GM10248 (cell line): ENCODE results near the gene EPG5.

Source experiments
- CTCF ChIA-PET: fragments of 300-600 bp; sonication (Branson Sonifier 250); formaldehyde crosslinking; extraction: SDS; loops from one replicate; lab custom pipeline; 2021; ENCODE audit warnings: antibody characterized with exemption; lab: Yijun Ruan, JAX
- POLR2A ChIA-PET: fragments of 350-650 bp; sonication (Branson Sonifier 250); formaldehyde crosslinking; extraction: SDS; loops from one replicate; lab custom pipeline; 2020; ENCODE audit warnings: antibody characterized with exemption; lab: Yijun Ruan, JAX
- DNase-seq: peaks from one replicate; pipeline ENCODE4 v3.0.0; 2012; ENCODE audit errors: extremely low spot score
- TF ChIP-seq, protein P1 (sequence below): IDR thresholded peaks from 2 replicates; pipeline ENCODE4 v1.5.1; 2012; ENCODE audit warnings: mild to moderate bottlenecking, low read depth; ENCODE audit errors: extremely low read depth, missing control alignments, control extremely low read depth

EPG5 gene

DNA sequence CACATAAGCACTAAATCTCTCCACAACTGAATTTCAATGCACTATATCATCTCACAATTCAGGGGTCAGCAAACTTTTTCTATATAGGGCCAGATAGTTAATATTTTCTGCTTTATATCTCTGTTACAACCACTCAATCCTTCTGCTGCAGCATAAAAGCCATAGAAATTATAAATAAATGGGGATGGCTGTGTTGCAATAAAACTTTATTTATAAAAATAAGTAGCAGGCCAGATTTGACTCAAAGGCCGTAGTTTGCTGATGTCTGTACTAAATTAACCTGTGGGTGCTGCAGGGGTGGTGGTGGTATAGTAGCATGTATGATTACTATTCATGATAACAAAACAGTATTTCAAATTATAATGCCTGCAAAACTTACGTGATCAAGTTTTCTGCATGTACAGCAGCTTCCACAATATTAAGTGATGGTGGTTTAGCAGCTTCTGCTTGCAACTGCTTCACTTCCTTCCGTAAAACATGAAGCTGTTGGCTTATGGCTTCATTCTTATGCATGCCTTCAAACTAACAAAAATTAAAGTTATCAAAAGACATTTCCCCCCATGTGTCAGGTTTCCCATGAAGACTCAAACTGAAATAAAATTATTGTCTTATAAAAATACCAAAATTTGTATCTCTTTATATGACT lies 77.6 kb downstream of the EPG5 start:
- TF ChIP-seq, protein P1, sequence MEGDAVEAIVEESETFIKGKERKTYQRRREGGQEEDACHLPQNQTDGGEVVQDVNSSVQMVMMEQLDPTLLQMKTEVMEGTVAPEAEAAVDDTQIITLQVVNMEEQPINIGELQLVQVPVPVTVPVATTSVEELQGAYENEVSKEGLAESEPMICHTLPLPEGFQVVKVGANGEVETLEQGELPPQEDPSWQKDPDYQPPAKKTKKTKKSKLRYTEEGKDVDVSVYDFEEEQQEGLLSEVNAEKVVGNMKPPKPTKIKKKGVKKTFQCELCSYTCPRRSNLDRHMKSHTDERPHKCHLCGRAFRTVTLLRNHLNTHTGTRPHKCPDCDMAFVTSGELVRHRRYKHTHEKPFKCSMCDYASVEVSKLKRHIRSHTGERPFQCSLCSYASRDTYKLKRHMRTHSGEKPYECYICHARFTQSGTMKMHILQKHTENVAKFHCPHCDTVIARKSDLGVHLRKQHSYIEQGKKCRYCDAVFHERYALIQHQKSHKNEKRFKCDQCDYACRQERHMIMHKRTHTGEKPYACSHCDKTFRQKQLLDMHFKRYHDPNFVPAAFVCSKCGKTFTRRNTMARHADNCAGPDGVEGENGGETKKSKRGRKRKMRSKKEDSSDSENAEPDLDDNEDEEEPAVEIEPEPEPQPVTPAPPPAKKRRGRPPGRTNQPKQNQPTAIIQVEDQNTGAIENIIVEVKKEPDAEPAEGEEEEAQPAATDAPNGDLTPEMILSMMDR = no peak
- ChIA-PET POLR2A (no interaction called here), CTCF (interaction anchor here (0.9 to 10.6 kb wide), 3 partner anchors 9 to 17 kb away, joined by 3 to 65 read pairs (median 3); no protein-coding TSS in a partner anchor)
- no peak for DNase-seq

DNA sequence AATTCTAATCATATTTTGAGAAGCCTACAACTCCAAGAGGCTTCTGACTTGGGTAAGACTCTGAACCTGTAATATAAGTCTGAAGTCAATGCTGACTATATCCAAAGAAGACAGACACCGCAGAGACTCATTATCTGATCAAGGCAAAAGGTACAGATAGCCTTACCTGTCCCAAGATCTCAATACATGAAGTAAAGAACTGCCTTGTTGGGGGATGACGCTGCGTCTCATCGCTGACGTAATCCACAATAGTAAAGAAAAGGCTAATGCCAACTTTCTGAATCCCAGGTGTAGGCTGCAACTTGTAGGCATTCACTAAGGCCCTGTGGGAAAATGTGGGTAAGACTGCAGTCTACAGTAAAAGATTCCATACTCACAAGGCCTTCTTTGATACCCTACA lies 79.5 kb downstream of the EPG5 start:
- POLR2A ChIA-PET = no interaction called here
- TF ChIP-seq, protein P1 = no peak
- CTCF ChIA-PET = interaction anchor here (10.6 kb wide), 1 partner anchor 7 kb away, joined by 65 read pairs; no protein-coding TSS in a partner anchor
- DNase-seq = no peak

DNA sequence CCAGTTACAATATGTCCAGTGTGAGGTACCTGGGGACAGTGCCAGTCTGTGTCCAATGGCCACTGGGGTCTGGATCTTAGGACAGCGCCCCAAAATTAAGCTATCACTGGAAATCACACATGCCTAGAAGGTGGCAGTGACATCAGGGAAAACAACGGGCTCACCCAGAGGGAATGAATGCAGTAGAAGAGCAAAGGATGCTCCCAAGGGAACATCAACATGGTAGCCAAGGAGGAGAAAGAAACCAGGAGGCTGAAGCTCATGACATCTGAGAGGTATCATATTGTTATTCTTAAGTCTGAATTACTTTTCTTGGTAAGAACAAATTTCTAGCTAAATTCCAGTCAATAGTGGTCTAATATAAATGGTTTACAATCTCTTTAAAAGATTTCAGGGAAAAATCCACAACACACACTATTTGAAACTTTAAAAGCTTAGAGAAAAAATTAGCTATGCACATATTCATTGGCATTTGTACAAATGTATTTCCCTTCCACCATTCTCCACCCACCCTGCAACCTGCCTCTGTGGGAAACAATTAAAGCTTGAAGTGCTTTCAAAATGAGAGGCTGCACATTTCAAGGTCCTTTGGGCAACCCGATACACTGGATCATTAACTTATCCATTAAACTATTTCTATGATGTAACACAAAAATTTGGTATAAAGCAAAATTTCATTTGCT lies 86.1 kb downstream of the EPG5 start:
- TF ChIP-seq, protein P1 = no peak
- no peak for DNase-seq
- ChIA-PET POLR2A (no interaction called here), CTCF (interaction anchor here (0.8 to 6.8 kb wide), 30 partner anchors 8 to 260 kb away, joined by 3 to 117 read pairs (median 8); partner anchors contain the start of genes PSTPIP2 and SLC14A1)

DNA sequence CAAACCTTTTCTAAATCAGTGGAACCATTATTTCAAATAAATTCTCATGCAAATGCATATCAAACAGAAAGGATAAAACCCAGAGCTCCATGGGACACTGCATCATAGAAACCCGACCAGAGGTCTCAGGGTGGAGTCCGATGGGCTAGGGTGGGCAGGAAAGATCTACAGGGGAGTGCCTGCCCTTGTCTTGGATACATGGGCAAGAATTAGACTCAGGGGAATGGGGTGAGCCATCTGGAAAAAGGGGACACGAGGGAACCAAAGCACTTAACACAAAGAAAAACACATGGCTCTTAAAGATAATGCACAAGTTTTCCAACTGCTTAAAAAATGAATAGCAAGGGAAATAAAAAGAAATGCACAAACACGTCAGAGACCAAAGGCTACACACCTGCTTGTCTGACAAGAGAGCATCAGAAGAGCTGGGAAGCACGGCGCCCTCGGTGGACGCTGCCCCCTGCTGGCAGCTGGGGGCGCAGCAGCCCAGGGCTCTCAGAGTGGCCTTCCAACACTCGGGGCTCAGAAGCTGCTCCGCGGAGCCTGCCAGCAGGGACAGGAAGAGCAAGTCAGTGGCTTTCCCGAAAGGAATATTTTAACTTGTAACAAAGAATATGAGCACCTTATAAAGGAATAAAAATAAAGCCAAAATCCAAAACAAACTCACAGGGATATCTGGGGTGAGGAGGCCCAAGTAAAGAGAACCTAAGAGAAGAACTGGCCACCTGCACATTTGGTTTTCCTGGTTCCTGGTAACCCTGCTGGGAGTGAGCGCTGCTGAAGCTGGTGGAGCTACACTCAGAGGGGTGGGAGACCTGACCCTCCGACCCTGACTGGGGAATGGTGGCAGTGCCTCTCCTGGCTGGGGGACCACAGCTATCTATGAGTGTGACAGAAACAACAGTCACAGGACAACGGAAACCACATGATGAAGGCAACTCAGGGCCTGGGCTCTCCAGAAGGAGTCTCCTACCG lies 87.2 kb downstream of the EPG5 start:
- POLR2A ChIA-PET = no interaction called here

DNA sequence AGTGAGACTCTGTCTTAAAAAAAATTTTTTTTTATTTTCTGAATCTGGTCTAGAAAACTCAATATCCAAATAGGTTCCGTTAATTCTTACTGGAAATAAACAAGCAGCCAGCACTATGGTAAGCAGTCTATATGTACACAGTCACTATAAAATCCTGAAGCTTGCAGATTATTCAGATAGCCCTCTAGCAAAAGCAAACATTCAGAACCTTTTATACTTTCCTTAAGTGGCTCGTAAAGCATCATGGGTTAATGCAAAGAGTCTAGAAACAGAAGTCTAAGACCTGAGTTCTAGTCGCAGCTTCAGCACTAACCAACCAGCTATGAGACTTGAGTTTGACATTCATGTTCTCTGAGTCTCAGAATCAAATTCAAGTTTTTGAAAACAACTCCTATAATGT lies 89.7 kb downstream of the EPG5 start:
- no peak for DNase-seq
- ChIA-PET POLR2A (no interaction called here), CTCF (interaction anchor here (1.2 to 6.8 kb wide), 9 partner anchors 9 to 213 kb away, joined by 3 to 117 read pairs (median 29); partner anchors contain the start of genes PSTPIP2 and SLC14A1)
- TF ChIP-seq, protein P1 = no peak

More for the DNA sequence above, 87.2 kb downstream of the EPG5 start:
- peak; percentile 79 for DNase-seq
- CTCF ChIA-PET = interaction anchor here (0.7 to 6.8 kb wide), 56 partner anchors 11 to 324 kb away, joined by 3 to 117 read pairs (median 4); partner anchors contain the start of genes PSTPIP2 and SLC14A1
- TF ChIP-seq, protein P1 = peak; percentile 99
